ENCODE results near the gene NSD2.

- TF ChIP-seq CTCF (IDR thresholded peaks at IDR 0.05) (no peak), EP300 (IDR thresholded peaks at IDR 0.05) (no peak)
These were observed 119.9 kb downstream of the NSD2 start for GRCh38 chr4:1991087-1991486.

Measured in ovary (tissue), 3 donors.